Measurements from ENCODE around the gene TANC1.

- TF ChIP-seq CTCF (IDR thresholded peaks at IDR 0.05; ENCODE audit: poor library complexity, severe bottlenecking) (peak; percentile 12), POLR2AphosphoS5 (IDR thresholded peaks at IDR 0.05) (no peak), REST (IDR thresholded peaks at IDR 0.05; ENCODE audit: borderline replicate concordance) (no peak), EP300 (conservative IDR thresholded peaks at IDR 0.05; ENCODE audit: poor library complexity, severe bottlenecking) (no peak), RAD21 (conservative IDR thresholded peaks at IDR 0.05) (no peak), SMC3 (conservative IDR thresholded peaks at IDR 0.05; ENCODE audit: poor library complexity) (no peak)
Measured at GRCh38 chr2:159185401-159186130, 217.1 kb downstream of the TANC1 start.

All from neural cell (in vitro differentiated cells).